Kidney (tissue), 14 donors: ENCODE results near the gene CASP8. TPM values are rescaled to one million over a fixed set of nuclear protein-coding genes. Genes with fewer than 3 reads are reported as not detected.
A peak's percentile ranks its signal among the peaks of the same experiment; 100 is the strongest.

Experiments
- DNase-seq, 5 donors: peaks; one replicate each; pipeline ENCODE4 v3.0.0-alpha.2; 2013 to 2020
- FAIRE-seq: peaks from 2 replicates; lab custom pipeline; 2012; peaks lifted over from hg19 to GRCh38; lab: Jason Lieb, UNC
- H3K27ac ChIP-seq, 2 donors: one replicate each; pipeline ENCODE4 v1.7.0; 2013; ENCODE audit warnings: low read depth in 2 of 2, low read length in 2 of 2, inconsistent platforms in 1 of 2
- H3K27me3 ChIP-seq: one replicate; pipeline ENCODE4 v1.7.1; 2013; ENCODE audit warnings: low read length, inconsistent platforms; ENCODE audit not compliant: control insufficient read depth, insufficient read depth
- H3K36me3 ChIP-seq, 3 donors: one replicate each; pipeline versions ENCODE4 v1.7.0 to v1.7.1; 2013; ENCODE audit warnings: low read length in 3 of 3, control low read depth in 1 of 3, inconsistent platforms in 1 of 3; ENCODE audit not compliant: insufficient read depth in 3 of 3, control insufficient read depth in 2 of 3
- H3K4me1 ChIP-seq, 3 donors: one replicate each; pipeline versions ENCODE4 v1.7.0 to v1.7.1; 2013; ENCODE audit warnings: low read length in 3 of 3, inconsistent platforms in 1 of 3, low read depth in 1 of 3; ENCODE audit not compliant: control insufficient read depth in 2 of 3, insufficient read depth in 2 of 3
- H3K4me3 ChIP-seq, 3 donors: one replicate each; pipeline versions ENCODE4 v1.7.0 to v1.8.1; 2013; ENCODE audit warnings: low read length in 3 of 3, control low read depth in 1 of 3, inconsistent platforms in 1 of 3
- H3K9ac ChIP-seq, 3 donors: one replicate each; pipeline versions ENCODE4 v1.7.0 to v1.7.1; 2013; ENCODE audit warnings: low read length in 3 of 3, control low read depth in 1 of 3, inconsistent platforms in 1 of 3
- H3K9me3 ChIP-seq, 3 donors: one replicate each; pipeline versions ENCODE4 v1.7.0 to v1.7.1; 2013; ENCODE audit warnings: low read length in 3 of 3, control low read depth in 1 of 3, inconsistent platforms in 1 of 3; ENCODE audit not compliant: control insufficient read depth in 2 of 3, insufficient read depth in 1 of 3
- CTCF ChIP-seq: IDR thresholded peaks from 3 replicates; pipeline ENCODE4 v1.5.1; 2012; ENCODE audit warnings: mild to moderate bottlenecking, moderate library complexity, borderline replicate concordance; ENCODE audit not compliant: insufficient read depth; ENCODE audit errors: extremely low read depth
- intact Hi-C: fragments of 100-400 bp; cut with DNase I; formaldehyde crosslinking; loops from one replicate; pipeline ENCODE4 v1.11.1; 2022
- polyA plus RNA-seq: library from polyadenylated mRNA; stranded (reverse); fragments of 350-450 nt; fragmentation: Illumina TruSeq; extraction: RNeasy Lipid Tissue Mini Kit (QIAGEN cat#74804); gene quantifications from one replicate; pipeline ENCODE4 v1.2.3, GENCODE V29; 2014; ENCODE audit warnings: low read depth, low replicate concordance; ENCODE audit not compliant: insufficient read depth
- total RNA-seq: library from RNA; stranded (reverse); fragmentation: NEBNext Ultra II Directional; extraction: Animal tissue kit (Norgen Biotek cat#: 25700); gene quantifications from one replicate; pipeline ENCODE4 v1.2.1, GENCODE V29; 2021
- donor health status: control.
- donor health status: control.
- donor health status: control.
- donor health status: control.
- donor health status: control.
- donor health status: DM: yes; HTN: yes; CAD: no.
- donor health status: Normal renal cell carcinoma (clear cell type).

Gene CASP8
- total and polyA plus RNA-seq, 2 donors from 2014 or later: 8.0 to 35.3 TPM

- H3K9ac ChIP-seq: peak overlapping the region in 1 of 3 donors; percentile 34
- intact Hi-C loops: no loop called here
- H3K4me3 ChIP-seq: peak overlapping the region in 2 of 3 donors; percentile 63
- no peaks in the 10 kb centered on the region for H3K27me3 ChIP-seq
- H3K4me1 ChIP-seq: peaks cover 3 to 8% (median 7%) of the 10 kb centered on the region in 3 donors
- H3K36me3 ChIP-seq: no peaks in the 10 kb centered on the region
- no peaks in the 10 kb centered on the region for H3K9me3 ChIP-seq
- no peak for TF ChIP-seq CTCF
- DNase-seq (no peak), FAIRE-seq (no peak)
- peak overlapping the region; percentile 6 to 56 for H3K27ac ChIP-seq
Observed at GRCh38 chr2:201233812-201234662, 26.3 kb upstream of the CASP8 start.

- Histone ChIP-seq H3K9ac (no peak overlapping the region), H3K27me3 (no peaks in the 10 kb centered on the region), H3K4me3 (peak overlapping the region in 2 of 3 donors; percentile 12 to 40), H3K27ac (no peak overlapping the region), H3K9me3 (no peaks in the 10 kb centered on the region), H3K4me1 (peaks cover 3 to 8% (median 7%) of the 10 kb centered on the region in 3 donors), H3K36me3 (no peaks in the 10 kb centered on the region)
- DNase-seq: peak in 1 of 5 donors; percentile 32
- no peak for FAIRE-seq
- no peak for TF ChIP-seq CTCF
- intact Hi-C loops: loop anchor here (5.0 kb wide), 1 partner anchor 128 kb away; no protein-coding TSS in a partner anchor
Observed at GRCh38 chr2:201234663-201235135, 25.6 kb upstream of the CASP8 start.

- intact Hi-C loops: loop anchor here (5.0 kb wide), 1 partner anchor 126 kb away; no protein-coding TSS in a partner anchor
- no peak overlapping the region for H3K9ac ChIP-seq
- H3K36me3 ChIP-seq: peaks cover 0 to 2% (median 0%) of the 10 kb centered on the region in 3 donors
- peak overlapping the region in 1 of 2 donors; percentile 17 for H3K27ac ChIP-seq
- H3K4me3 ChIP-seq: peak overlapping the region in 2 of 3 donors; percentile 10 to 32
- peak in 4 of 5 donors; percentile 45 to 89 (median 70) for DNase-seq
- TF ChIP-seq CTCF: peak; percentile 81
- H3K9me3 ChIP-seq: no peaks in the 10 kb centered on the region
- peak; percentile 64 for FAIRE-seq
- no peaks in the 10 kb centered on the region for H3K27me3 ChIP-seq
- H3K4me1 ChIP-seq: peaks cover 3 to 8% (median 7%) of the 10 kb centered on the region in 3 donors
Observed at GRCh38 chr2:201235860-201236811, 24.2 kb upstream of the CASP8 start.
